BE2C (cell line): ENCODE data around the gene CABLES2.
A peak's percentile ranks its signal among the peaks of the same experiment; 100 is the strongest.

Experiments
- DNase-seq: peaks from one replicate; pipeline ENCODE4 v3.0.0-alpha.2; 2020
- H3K27me3 ChIP-seq: fragments of 250-450 bp; sonication (Bioruptor Pico); 2 replicates; pipeline ENCODE4 v1.5.1; 2020; ENCODE audit warnings: mild to moderate bottlenecking
- H3K36me3 ChIP-seq: fragments of 250-450 bp; sonication (Bioruptor Pico); 2 replicates; pipeline ENCODE4 v1.5.1; 2020; ENCODE audit warnings: mild to moderate bottlenecking
- H3K4me1 ChIP-seq: fragments of 250-450 bp; sonication (Bioruptor Pico); 2 replicates; pipeline ENCODE4 v1.5.1; 2020
- H3K4me3 ChIP-seq: 2 replicates; pipeline ENCODE4 v1.5.1; 2011; ENCODE audit warnings: low read depth, low read length
- H3K9me3 ChIP-seq: fragments of 250-450 bp; sonication (Bioruptor Pico); 2 replicates; pipeline ENCODE4 v1.5.1; 2020
- TF ChIP-seq, protein P1 (sequence below): IDR thresholded peaks from 2 replicates; pipeline ENCODE4 v1.5.1; 2012; ENCODE audit warnings: mild to moderate bottlenecking, low read depth, low read length

The CABLES2 gene

DNA sequence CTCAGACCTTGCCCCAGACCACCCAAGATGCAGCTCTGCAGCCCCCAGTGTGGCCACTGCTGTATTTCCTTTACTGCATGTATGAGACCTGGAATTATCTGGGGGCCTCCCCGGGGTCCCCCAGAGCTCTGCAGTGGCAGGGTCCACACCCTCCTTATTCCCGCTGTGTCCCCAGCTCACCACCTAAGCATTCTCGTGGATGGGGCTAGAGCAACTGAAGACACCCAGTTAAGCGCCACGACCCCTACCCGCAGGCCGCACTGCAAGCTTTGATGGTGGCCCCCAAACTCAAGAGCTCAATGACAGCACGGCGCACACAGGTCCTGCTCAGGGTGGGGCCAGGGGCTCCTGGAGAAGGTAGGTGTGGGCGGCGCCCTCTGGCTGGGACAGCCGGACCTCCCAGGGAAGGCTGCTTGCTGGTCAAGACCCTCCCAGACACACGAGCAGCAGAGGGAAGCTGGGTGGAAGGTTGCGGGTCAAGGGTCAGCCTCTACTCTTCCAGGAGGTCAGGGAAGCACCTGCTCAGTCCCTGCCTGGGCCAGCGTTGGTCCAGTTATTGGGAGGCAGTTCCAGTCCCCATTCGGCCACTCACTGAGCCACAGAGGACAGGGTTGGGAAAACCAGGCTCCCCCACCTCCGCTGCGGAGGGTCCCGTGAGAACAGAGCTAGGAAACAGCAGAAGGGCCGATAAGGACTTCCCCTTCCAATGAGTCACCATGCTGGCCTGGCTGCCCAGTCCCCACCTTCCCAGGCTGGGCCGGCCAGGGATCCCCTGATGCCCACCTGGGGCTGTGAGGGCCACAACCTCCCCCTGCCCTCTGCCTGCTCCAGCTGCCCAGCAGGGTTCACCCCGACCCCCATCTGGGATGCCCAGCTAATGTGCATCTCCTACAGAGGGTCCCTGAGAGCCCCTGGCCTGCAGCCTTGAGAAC is 42.9 kb downstream of the CABLES2 start:
- H3K36me3 ChIP-seq, result no peaks in the 10 kb centered on the region
- peak; percentile 51 for DNase-seq
- TF ChIP-seq, protein P1, sequence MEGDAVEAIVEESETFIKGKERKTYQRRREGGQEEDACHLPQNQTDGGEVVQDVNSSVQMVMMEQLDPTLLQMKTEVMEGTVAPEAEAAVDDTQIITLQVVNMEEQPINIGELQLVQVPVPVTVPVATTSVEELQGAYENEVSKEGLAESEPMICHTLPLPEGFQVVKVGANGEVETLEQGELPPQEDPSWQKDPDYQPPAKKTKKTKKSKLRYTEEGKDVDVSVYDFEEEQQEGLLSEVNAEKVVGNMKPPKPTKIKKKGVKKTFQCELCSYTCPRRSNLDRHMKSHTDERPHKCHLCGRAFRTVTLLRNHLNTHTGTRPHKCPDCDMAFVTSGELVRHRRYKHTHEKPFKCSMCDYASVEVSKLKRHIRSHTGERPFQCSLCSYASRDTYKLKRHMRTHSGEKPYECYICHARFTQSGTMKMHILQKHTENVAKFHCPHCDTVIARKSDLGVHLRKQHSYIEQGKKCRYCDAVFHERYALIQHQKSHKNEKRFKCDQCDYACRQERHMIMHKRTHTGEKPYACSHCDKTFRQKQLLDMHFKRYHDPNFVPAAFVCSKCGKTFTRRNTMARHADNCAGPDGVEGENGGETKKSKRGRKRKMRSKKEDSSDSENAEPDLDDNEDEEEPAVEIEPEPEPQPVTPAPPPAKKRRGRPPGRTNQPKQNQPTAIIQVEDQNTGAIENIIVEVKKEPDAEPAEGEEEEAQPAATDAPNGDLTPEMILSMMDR, result no peak
- no peak overlapping the region for H3K4me3 ChIP-seq
- peaks cover 28% of the 10 kb centered on the region for H3K4me1 ChIP-seq
- H3K27me3 ChIP-seq, result peaks cover 3% of the 10 kb centered on the region; the same call in 1 of the 2 replicates
- no peaks in the 10 kb centered on the region for H3K9me3 ChIP-seq

DNA sequence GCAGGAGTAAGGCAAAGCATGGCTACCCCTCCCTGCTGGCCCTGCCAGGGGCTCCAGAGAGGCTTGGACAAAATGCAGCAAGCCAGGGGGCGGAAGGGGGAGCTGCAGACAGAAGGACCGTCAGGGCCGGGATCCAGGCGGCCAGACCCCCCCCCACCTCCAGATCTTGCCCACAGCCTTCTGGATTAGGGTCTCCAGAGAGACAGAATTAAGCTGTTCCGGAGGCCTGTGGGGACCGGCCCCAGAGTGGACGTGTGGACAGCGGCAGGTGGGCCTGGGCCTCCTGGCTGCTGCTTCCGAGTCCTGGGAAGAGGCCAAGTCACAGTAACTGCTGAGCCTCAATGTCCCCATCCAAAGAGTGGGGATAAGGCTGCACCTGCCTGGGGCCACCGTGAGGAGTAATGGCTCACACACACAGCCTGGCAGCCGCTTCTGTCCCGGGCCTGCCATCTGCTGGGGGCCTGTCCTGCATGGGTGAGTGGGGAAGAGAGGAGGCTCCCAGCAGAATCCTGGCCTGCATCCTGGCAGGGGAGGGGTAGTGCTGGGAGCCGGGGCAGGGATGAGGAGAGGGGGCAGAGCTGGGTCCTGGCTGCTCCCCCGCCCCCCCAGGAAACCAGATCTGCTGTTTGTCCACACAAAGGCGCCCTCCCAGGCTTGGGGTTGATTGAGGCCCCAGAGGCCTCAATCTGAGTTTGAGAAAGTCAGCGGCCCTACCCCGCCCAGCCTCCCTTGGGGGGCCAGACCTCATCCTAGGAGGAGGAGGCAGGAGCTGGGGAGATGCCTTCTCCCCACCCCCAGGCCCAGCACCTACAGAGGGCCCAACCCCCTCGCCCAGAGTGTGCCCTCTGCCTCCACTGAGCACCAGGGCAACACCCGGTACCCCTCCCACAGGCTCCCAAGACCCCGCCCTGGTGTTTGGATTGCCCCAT is 43.8 kb downstream of the CABLES2 start:
- H3K36me3 ChIP-seq, result no peaks in the 10 kb centered on the region
- peaks cover 25% of the 10 kb centered on the region for H3K4me1 ChIP-seq
- H3K9me3 ChIP-seq, result no peaks in the 10 kb centered on the region
- no peak overlapping the region for H3K4me3 ChIP-seq
- TF ChIP-seq, protein P1, result peak; percentile 23; the same call in 1 of the 2 replicates
- peak; percentile 52 for DNase-seq
- peaks cover 3% of the 10 kb centered on the region; the same call in 1 of the 2 replicates for H3K27me3 ChIP-seq

DNA sequence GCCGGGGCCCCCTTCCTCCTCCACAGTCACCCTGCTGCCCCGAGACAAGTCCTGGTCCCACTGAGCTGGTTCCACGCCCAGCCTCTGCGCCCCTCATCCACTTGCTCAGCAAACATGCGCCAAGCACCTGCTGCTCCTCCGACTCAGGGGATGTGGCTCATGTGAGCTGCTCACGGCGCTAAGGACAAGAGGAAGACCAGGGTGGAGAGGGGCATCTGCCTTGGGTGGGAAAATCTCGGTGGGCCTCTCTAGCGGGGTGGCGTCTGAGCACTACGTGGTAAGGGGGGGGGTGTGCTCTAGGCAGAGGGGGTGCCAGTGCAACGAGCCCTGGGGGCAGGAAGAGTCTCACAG is 44.5 kb downstream of the CABLES2 start:
- Histone ChIP-seq H3K9me3 (no peaks in the 10 kb centered on the region), H3K4me3 (no peak overlapping the region), H3K36me3 (no peaks in the 10 kb centered on the region), H3K4me1 (peaks cover 23% of the 10 kb centered on the region), H3K27me3 (peaks cover 2% of the 10 kb centered on the region; the same call in 1 of the 2 replicates)
- DNase-seq, result no peak
- TF ChIP-seq, protein P1, result no peak

DNA sequence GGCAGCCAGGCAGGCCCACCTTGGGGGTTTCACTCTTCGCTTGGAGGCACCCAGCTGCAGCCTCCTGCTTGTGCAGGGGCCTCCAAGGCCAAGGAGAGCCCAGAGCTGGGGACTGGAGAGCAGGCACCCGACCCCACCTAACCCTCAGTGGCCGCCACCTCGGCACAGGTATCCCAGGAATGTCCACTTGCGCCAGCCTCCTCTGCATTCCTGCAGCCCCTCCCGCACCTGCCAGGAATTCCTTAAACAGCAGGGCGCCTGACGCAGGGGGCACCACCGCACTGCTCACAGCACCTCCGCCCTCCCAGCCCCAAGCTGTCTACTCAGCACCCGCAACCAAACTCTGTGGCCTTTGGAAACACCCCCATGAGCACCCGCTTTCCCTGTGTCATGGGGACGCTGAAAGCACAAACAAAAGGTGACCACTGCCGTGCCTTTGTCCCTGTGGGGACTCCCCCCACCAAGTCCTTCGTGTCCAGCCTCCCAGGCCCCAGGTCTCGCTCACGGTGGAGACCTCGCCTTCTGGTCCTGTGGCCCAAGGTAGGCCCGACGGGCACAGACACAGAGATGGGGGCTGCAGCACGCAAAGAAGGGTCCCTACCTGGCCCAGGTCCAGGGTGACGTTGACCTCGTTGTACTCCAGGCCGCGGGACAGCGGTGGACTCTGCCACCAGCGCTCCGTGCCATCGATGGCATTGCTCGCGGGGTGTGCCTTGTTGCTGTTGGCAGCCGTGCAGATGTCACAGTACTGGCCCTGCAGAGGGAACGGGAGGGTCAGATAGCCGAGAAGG is 45.1 kb downstream of the CABLES2 start:
- Histone ChIP-seq H3K36me3 (no peaks in the 10 kb centered on the region), H3K4me1 (peaks cover 27% of the 10 kb centered on the region), H3K9me3 (no peaks in the 10 kb centered on the region), H3K4me3 (no peak overlapping the region), H3K27me3 (no peaks in the 10 kb centered on the region)
- TF ChIP-seq, protein P1, result no peak
- DNase-seq, result peak; percentile 10

DNA sequence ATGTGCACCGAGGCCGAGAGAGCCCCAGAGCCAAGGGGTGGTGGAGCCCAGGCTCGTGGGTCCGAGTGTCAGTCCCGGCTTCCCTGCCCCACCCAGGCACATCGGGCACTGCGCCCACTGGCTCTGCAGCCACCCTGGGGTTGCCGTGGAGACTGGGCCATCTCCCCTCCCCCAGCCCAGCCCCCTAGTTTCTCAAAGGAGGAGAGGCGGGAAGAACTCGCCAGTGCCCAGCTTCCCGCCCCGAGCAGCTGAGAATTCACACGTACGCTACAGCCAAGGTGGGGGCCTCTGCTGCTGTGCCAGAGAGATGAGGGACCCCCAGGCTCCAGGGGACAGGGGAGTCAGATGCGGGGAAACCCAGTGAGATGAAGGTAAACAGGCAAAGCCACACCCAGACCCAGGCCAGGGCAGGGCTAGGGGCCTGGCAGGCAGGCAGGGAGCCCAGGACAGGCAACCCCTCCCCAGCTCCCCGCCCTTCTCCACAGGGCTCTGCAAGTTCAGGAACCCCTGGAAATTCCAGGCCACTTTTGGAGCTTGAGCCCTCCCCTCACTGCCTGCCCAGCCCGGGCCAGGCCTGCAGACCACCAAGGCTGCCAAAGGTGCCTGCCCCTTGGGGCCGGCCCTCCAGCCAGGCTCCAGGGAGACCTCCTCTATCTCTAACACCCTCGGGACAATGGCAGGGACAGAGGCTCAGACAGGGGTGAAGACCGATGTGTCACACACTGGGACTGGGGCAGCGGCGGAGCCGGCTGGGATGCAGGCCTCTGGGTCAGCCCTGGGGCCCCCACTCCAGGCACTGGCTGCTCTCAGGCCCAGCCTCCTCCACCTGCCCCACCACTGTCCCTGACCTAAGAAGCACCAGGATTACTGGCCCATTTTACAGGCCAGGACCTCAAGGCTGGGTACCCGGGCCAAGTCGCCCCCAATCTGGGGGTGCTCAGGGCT is 46.0 kb downstream of the CABLES2 start:
- H3K27me3 ChIP-seq, result no peaks in the 10 kb centered on the region
- no peaks in the 10 kb centered on the region for H3K36me3 ChIP-seq
- H3K4me1 ChIP-seq, result peaks cover 36% of the 10 kb centered on the region
- no peak overlapping the region for H3K4me3 ChIP-seq
- DNase-seq, result peak; percentile 23
- TF ChIP-seq, protein P1, result no peak
- no peaks in the 10 kb centered on the region for H3K9me3 ChIP-seq
